IMR-90 (cell line): ENCODE data around the gene DUSP6.

Experiments
- CTCF ChIP-seq: conservative IDR thresholded peaks from 2 replicates; pipeline ENCODE4 v1.5.1; 2012; ENCODE audit warnings: mild to moderate bottlenecking, low read depth, low read length, improper control_type of control experiment
- ELK1 ChIP-seq: fragments of 150-350 bp; IDR thresholded peaks from 2 replicates; pipeline ENCODE4 v1.6.1; 2016; ENCODE audit warnings: low read depth, mild to moderate bottlenecking, low read length, moderate library complexity, borderline replicate concordance
- RCOR1 ChIP-seq: IDR thresholded peaks from 2 replicates; pipeline ENCODE4 v1.6.1; 2012; ENCODE audit warnings: mild to moderate bottlenecking, low read length, improper control_type of control experiment; ENCODE audit not compliant: insufficient replicate concordance

GRCh38 chr12:89344043-89344861 lies 8.0 kb downstream of the DUSP6 start:
- TF ChIP-seq RCOR1, result no peak
- no peak for TF ChIP-seq CTCF
- no peak for TF ChIP-seq ELK1
